Measurements from ENCODE around the gene ESD. TPM values are rescaled to one million over a fixed set of nuclear protein-coding genes. Genes with fewer than 3 reads are reported as not detected.

The ESD gene
- total RNA-seq, 1 experiment from 2014 or later, result 172 TPM

DNA sequence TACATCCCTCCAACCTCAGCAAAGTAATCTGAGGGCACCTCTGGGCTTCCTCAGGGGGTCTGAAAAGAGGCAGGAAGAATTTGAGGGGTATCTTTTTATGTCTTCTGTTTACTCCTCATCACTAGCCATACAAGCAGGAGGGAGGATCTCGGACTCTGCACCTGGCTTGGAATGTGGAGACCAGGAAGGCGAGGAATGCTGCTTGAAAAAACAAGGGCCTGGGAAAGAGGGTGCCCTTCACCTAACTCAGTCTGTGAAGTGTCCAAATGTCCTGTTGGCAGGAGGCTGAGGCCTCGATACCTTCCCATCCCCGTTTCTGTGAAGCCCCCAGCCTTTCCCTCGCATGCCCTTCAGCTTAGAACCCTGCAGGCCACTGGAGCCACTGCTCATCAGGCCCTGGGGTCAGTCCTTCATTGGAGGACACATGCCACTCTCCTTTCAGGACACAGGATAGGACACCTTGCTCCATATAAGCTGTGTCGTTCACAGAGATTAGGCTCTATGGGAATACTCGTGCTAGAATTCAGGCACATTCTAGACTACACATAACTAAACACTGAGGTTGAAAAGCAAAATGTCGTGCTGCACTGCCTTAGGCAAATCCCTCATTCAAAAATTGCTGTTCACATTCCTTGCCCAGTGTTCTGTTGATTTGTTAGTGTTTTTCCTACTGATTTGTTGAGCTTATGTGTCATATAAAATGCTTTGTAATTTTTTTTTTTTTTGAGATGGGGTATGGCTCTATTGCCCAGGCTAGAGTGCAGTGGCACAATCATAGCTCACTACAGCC lies 49.7 kb downstream of the ESD start:
- DNase-seq (ENCODE audit: low read depth), result no peak

- DNase-seq (ENCODE audit: low read depth), result no peak
Observed at GRCh38 chr13:46745706-46746105, 51.3 kb downstream of the ESD start.

DNA sequence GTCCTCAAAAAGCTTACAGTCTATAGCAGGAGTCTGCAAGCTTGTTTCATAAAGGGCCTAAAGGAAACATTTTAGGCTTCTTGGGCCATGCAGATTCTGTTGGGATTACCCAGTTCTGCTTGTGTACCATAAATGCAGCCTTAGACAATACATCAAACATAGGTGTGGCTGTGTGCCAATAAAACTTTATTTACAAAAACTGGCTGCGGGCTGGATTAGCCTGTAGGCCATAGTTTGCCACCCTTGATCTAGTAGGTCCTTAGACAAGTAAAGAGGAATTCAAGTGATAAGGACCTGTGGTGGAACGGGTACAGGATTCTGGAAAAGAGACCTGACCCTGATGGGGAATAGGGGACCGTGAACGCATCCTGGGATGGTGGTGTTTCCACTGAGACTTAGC lies 51.9 kb downstream of the ESD start:
- DNase-seq (ENCODE audit: low read depth), result no peak

DNA sequence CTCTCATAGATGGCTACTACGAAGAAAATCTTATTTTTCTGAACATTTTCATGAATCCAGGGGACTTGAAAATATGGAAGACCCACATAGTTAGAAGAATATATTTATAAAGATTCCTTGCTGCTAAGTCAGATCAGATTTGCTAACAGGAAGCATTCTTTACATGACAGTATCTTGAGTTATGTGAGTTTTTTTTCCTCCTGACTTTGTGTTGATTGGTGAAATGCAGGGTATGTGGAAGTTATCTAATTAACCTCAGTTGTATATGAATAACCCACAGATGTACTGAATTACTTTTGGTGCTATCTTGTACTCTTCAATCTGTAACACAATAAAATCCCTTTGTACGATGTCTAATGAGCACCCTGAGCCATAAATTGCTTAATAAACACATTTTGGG lies 53.8 kb downstream of the ESD start:
- DNase-seq (ENCODE audit: low read depth), result no peak

- no peak for DNase-seq (ENCODE audit: low read depth)
Observed at GRCh38 chr13:46739447-46740098, 57.4 kb downstream of the ESD start.

GRCh38 chr13:46738766-46739165 lies 58.2 kb downstream of the ESD start:
- DNase-seq (ENCODE audit: low read depth), result no peak

- DNase-seq (ENCODE audit: low read depth), result no peak
Observed at GRCh38 chr13:46738055-46738454, 58.9 kb downstream of the ESD start.

DNA sequence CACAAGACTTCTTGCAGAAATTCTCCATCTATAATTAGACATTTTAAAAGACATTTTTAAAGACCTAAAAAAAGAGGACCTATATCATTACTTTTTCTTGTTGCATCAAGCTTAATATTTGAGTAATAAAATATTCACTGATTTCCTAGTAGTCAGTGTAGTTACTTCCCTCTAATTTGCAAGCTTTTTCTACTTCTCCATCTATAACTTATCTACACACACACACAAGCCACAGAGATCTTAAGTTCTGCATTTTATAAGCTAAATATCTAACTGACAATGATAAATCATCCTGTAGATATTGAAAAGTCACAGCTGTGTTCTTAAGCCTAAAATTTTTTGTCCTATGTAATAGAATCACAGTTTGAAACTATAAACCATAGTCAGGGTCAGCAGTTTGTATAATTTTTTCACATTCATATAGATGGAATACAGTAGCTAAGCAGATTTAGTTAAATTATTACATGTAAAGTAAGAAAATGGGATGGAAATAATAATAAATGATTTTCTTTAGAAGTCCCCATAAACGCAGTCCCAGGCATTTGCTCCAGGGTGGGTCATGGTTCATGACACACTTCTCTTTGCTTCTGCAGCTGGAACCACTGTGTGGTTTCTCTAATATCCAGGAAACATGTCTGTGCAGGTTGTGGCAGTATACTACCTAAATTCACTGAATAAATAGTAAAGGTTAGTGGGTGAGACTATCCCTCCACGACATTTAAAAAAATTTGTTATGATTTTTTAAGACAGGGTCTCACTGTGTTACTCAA lies 60.2 kb downstream of the ESD start:
- DNase-seq (ENCODE audit: low read depth), result no peak

- DNase-seq (ENCODE audit: low read depth), result no peak
Observed at GRCh38 chr13:46735425-46735824, 61.5 kb downstream of the ESD start.

DNA sequence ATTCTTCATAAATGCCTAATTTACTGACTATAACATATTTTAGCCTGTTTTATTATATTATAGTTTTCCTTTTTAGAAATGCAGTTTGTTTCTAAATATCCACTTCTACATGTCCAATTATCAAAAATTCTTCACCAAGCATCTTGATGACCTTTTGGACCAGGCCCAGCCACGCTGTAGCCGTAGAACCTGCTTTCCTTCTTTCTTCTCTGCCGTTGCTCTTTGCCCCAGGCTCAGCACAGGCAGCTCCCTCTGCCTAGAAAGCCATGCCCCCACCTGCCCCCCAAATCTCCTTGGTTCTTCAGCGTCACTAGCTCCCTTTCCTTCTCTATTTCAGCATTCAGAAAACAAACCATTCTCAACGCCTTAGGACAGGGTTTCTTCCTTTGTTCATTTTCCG lies 65.4 kb downstream of the ESD start:
- DNase-seq (ENCODE audit: low read depth), result no peak

DNA sequence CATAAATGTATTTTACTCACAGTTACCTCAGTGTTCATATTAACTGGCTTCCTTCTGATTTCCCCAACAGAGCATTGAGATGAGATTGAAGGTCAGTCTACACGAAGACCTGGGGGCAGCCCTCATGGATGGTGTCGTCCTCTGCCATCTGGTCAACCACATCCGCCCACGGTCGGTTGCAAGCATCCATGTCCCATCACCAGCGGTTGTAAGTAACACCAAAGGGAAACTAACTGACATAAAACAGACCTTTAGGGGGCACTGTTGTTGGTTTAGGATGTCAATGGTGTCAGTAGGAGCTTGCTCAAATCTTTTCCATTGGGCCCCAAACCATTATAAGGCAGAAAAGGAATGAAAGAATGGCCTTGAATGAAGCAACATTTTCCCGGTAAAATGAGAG lies 68.2 kb downstream of the ESD start:
- peak; percentile 40 for DNase-seq (ENCODE audit: low read depth)

DNA sequence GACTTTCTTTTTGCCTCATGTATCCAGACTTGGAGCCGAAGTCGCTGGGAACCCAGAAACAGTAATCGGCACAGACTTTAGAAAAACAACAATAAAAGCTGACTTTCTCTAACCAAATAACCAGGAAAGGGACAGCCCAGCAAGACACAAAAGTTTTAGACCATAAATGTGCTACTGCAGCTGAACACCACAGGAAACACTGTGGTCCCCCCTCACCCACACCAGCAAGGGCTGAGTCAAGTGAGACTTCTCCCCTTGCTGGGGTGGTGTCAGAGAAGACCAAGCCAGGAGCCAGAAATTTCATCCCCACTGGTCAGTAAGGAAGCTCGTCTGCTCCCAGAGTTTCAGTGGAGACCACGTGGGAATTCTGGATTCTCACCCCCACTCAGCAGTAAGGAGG lies 70.6 kb downstream of the ESD start:
- no peak for DNase-seq (ENCODE audit: low read depth)

Other genes with a start within 250 kb of the ESD start
- 4.9 and 5.3 TPM in 2 replicates for gene LRCH1, start 244.0 kb downstream of the ESD start, total RNA-seq (2014; rRNA removed)
- gene HTR2A, start 99.9 kb upstream of the ESD start, total RNA-seq (2014; rRNA removed), result 0.34 and 2.2 TPM in 2 replicates

All from LHCN-M2 (cell line).